Neural cell (in vitro differentiated cells): ENCODE measurements around the gene PARP8.

Experiments used
- CTCF ChIP-seq: fragments of 450-650 bp; IDR thresholded peaks from 2 replicates; pipeline ENCODE4 v1.5.1; 2014; ENCODE audit warnings: antibody characterized with exemption, mild to moderate bottlenecking, moderate library complexity; ENCODE audit not compliant: poor library complexity, severe bottlenecking
- EP300 ChIP-seq: fragments of 450-650 bp; conservative IDR thresholded peaks from 2 replicates; pipeline ENCODE4 v1.6.1; 2014; ENCODE audit warnings: antibody characterized with exemption, mild to moderate bottlenecking, moderate library complexity; ENCODE audit not compliant: poor library complexity, severe bottlenecking
- POLR2AphosphoS5 ChIP-seq: IDR thresholded peaks from 2 replicates; pipeline ENCODE4 v1.6.1; 2012
- RAD21 ChIP-seq: fragments of 450-650 bp; conservative IDR thresholded peaks from 2 replicates; pipeline ENCODE4 v1.6.1; 2014; ENCODE audit warnings: antibody characterized with exemption, mild to moderate bottlenecking, moderate library complexity

DNA sequence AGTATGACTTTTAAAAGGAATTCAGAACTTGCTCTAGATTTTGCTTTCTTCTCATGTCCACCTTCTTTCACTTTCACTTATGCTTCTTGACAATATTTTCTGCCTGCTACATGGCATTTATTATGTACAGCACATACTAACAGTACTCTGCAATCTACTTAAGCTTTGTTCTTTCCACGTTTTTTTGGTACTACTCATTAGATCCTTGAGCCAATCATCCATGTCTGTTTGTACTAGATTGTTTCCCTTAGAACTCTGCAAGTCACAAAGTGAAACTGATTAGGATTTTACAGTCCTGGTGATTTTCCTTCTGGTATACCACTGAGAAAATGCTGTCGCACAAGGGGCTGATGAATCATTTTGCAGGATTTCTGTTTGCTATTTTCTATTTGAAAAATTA lies 78.3 kb downstream of the PARP8 start:
- no peak for TF ChIP-seq CTCF
- TF ChIP-seq EP300, result no peak
- TF ChIP-seq POLR2AphosphoS5, result no peak
- no peak for TF ChIP-seq RAD21
